ENCODE data around the gene MFRP. TPM values are rescaled to one million over a fixed set of nuclear protein-coding genes. Genes with fewer than 3 reads are reported as not detected.

MFRP gene
- total RNA-seq, 3 donors from 2014 or later: not detected

DNA sequence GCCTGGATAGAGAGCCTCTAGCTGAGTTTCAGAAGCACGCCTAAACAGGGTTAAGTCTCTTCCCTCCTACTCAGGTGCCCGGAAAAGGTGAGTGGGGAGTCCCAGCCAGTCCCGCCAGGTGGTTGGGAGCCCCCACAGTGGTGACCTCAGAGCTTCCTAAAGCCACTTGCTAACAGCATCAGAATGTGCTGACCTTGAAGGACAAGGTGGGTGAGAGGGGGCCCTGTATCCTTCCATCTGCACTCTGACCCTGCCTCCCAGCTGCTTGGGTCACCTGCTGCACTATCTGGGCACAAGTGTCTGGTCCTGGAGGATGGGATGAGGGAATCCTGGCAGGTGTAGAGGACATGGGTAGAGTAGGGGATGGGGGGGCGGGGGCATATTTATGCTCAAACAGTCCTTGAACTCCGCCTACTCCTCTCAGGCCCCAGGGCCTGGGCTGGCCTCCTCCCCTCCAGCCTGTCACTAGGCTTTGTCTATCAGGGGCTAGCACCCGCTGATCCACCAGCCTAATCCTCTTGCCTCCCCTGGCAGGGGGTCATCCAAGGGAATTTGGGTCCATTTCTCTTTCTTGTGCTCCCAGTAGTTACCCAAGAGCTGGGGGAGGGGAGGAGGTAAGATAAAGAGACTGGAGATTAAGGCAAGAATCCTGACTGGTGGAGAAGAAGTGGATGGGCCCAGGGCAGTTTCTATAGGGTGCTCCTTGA lies 31.6 kb upstream of the MFRP start:
- Histone ChIP-seq H3K4me1 (ENCODE audit: low read depth) (peaks cover 12% of the 10 kb centered on the region), H3K9me3 (no peaks in the 10 kb centered on the region), H3K4me3 (no peak overlapping the region), H3K36me3 (ENCODE audit: low read depth) (no peaks in the 10 kb centered on the region)
- TF ChIP-seq, protein P1, sequence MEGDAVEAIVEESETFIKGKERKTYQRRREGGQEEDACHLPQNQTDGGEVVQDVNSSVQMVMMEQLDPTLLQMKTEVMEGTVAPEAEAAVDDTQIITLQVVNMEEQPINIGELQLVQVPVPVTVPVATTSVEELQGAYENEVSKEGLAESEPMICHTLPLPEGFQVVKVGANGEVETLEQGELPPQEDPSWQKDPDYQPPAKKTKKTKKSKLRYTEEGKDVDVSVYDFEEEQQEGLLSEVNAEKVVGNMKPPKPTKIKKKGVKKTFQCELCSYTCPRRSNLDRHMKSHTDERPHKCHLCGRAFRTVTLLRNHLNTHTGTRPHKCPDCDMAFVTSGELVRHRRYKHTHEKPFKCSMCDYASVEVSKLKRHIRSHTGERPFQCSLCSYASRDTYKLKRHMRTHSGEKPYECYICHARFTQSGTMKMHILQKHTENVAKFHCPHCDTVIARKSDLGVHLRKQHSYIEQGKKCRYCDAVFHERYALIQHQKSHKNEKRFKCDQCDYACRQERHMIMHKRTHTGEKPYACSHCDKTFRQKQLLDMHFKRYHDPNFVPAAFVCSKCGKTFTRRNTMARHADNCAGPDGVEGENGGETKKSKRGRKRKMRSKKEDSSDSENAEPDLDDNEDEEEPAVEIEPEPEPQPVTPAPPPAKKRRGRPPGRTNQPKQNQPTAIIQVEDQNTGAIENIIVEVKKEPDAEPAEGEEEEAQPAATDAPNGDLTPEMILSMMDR (IDR thresholded peaks at IDR 0.05): no peak
- intact Hi-C loops (cut with DNase I, micrococcal nuclease): no loop called here
- no peak for DNase-seq
- ATAC-seq: no peak

DNA sequence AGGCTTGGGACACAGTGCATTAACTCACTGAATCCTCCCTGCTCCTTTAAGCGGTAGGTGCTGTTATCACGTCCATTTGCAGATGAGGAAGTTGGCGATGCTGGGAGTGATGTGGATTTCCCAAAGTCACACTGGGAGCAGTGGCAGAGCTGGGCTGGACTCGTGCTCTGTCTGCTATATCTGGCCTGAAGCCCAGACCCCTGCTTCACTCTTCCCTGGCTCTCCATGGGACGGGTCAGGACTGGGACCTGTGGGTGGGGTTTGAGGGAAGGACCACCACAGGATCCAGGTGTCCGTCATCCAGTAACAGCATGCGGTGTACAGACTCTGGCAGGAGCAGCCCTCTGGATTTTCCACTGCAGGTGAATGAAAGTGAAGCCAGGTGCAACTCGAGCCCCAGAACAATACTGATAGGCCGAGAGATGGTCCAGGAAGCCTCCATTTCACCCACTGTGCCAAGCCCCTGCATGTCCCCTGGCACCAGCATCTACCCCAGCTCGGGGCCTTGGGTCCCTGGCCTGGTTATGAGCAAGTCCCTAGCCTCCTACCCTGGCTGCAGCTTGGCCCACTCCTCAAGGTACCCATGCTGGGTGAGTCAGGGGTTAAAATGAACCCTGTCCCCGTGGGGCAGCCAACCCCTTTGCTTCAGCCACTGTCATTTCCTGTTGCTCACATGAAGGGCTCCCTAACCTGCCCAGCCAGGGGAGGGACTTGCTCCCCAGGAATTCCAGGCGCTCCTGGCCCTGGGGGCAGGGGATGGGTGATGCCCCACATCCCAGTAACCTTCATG lies 30.8 kb upstream of the MFRP start:
- TF ChIP-seq, protein P1 (IDR thresholded peaks at IDR 0.05): no peak
- DNase-seq: no peak
- no peaks in the 10 kb centered on the region for H3K9me3 ChIP-seq
- intact Hi-C loops (cut with DNase I, micrococcal nuclease): no loop called here
- H3K36me3 ChIP-seq (ENCODE audit: low read depth): no peaks in the 10 kb centered on the region
- no peak overlapping the region for H3K4me3 ChIP-seq
- peaks cover 12% of the 10 kb centered on the region for H3K4me1 ChIP-seq (ENCODE audit: low read depth)
- no peak for ATAC-seq

DNA sequence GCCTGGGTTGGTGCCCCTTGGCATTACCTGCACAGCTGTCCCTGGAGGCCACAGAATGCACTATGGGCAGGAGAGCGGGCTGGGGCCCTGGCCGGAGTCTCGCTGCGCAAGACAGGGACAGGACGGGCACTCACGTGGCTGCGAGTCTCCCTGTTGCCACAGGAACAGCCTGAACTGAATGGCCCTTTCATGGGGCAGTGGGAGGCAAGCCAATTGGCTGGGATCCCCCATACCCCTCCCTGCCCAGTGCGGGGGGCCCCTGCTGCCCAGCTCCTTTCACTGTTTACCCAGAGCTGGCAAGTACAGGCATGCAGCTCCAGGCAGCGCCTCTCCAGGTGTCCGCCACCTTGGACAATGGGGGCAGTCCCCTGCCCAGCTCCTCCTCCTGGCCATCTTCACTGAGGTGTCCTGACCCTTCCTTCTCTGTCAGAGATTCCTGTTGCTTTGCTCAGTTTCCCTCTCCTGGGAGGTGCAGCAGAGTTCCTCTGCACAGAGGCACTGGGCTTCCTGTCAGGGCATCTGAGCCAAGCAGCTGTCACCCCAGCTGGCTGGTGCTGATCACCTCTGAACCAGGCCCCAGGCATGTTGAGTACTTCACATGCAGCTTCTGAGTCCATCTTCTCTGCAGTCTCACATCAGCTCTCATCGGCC lies 29.8 kb upstream of the MFRP start:
- Histone ChIP-seq H3K9me3 (no peaks in the 10 kb centered on the region), H3K4me1 (ENCODE audit: low read depth) (peaks cover 8% of the 10 kb centered on the region), H3K4me3 (no peak overlapping the region), H3K36me3 (ENCODE audit: low read depth) (no peaks in the 10 kb centered on the region)
- DNase-seq (no peak), ATAC-seq (no peak)
- intact Hi-C loops (cut with DNase I, micrococcal nuclease): no loop called here
- TF ChIP-seq, protein P1 (IDR thresholded peaks at IDR 0.05): no peak

DNA sequence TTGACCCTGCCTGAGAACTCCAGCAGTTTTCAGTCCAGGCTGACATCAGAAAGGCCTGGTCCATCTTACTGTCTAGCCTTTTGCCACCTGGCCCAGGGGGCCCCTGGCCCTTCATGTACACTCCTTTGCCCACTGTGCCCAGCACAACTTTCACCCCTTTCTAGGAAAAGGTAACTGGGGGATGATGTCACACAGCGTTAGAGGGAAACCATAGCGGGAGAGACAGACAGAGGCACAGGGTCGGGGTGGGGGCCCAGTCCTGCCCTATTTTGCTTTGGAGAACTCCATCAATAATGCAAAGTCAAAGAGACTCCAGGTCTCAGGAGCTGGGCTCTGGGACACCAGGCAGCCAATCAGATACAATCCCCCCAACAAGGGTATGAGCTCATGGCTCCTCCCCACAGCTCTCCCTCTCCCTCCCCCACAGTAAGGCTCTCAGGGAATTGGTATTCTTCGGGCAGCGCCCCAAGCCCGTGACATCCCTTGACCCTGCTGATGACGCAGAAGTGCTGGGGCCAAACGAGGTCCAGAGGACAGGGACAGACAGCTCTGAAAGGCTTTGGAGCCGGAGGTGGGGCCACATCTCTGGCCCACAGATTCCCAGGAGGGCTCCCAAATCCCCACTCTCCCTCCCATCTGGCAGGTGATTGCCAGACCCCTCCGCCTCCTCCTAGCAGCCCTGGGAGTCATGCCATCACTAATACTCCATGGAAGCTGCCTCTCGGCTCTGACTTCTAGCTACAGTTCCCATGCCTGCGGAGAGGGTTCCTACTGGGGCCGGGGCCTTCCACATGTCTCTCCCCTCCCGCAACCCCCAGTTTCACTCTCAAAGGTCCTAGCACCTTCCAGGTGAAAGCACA lies 29.1 kb upstream of the MFRP start:
- DNase-seq (peak in 2 of 3 donors; percentile 69 to 73), ATAC-seq (peak; percentile 14)
- TF ChIP-seq, protein P1 (IDR thresholded peaks at IDR 0.05): no peak

More for the DNA sequence above, 29.1 kb upstream of the MFRP start:
- Histone ChIP-seq H3K4me1 (ENCODE audit: low read depth) (peaks cover 15% of the 10 kb centered on the region), H3K36me3 (ENCODE audit: low read depth) (no peaks in the 10 kb centered on the region), H3K9me3 (no peaks in the 10 kb centered on the region), H3K4me3 (no peak overlapping the region)
- intact Hi-C loops (cut with DNase I, micrococcal nuclease): no loop called here

All from mucosa of descending colon (tissue), 3 donors.